GM12878 (cell line): ENCODE data around the gene ATP6V0C. TPM values are rescaled to one million over a fixed set of nuclear protein-coding genes. Genes with fewer than 3 reads are reported as not detected.
A peak's percentile ranks its signal among the peaks of the same experiment; 100 is the strongest.

Experiments
- ATAC-seq: fragments of 200-7000 bp; cut with Tn5 transposase; 3 replicates; pipeline ENCODE4 v1.9.1; 2020; ENCODE audit warnings: mild to moderate bottlenecking, moderate library complexity
- BruUV-seq: library from RNA; stranded (reverse); fragments of 400-500 nt; replicated peaks from 2 replicates; lab custom pipeline; 2021; lab: Mats Ljungman, UMichigan
- CTCF ChIA-PET: fragments of 300-600 bp; sonication (Branson Sonifier 250); formaldehyde crosslinking; extraction: SDS; loops from one replicate; lab custom pipeline; 2021; ENCODE audit warnings: inconsistent platforms; lab: Yijun Ruan, JAX
- POLR2A ChIA-PET: fragments of 350-600 bp; formaldehyde crosslinking; extraction: SDS; loops from one replicate; lab custom pipeline; 2021; ENCODE audit warnings: inconsistent platforms; lab: Charles Lee
- RAD21 ChIA-PET: fragments of 300-600 bp; sonication (Branson Sonifier 250); formaldehyde crosslinking; loops from one replicate; lab custom pipeline; 2023; ENCODE audit warnings: antibody characterized with exemption; ENCODE audit not compliant: unreplicated experiment; lab: Charles Lee
- SMC1A ChIA-PET: fragments of 300-600 bp; sonication (Branson Sonifier 250); formaldehyde crosslinking; loops from one replicate; lab custom pipeline; 2023; ENCODE audit not compliant: unreplicated experiment, uncharacterized antibody; lab: Charles Lee
- DNase-seq: peaks from one replicate; pipeline ENCODE4 v3.0.0-alpha.2; 2011; ENCODE audit warnings: low read depth, low spot score
- FAIRE-seq: peaks from 3 replicates; lab custom pipeline; 2011; peaks lifted over from hg19 to GRCh38; lab: Jason Lieb, UNC
- H2AFZ ChIP-seq: 2 replicates; pipeline ENCODE4 v1.6.0; 2011; ENCODE audit warnings: low read depth, low read length, control low read depth; ENCODE audit not compliant: control insufficient read depth
- H3K27ac ChIP-seq: 2 replicates; pipeline ENCODE4 v1.5.1; 2011; ENCODE audit warnings: control low read depth; ENCODE audit not compliant: control insufficient read depth, insufficient read depth
- H3K27me3 ChIP-seq, 2 experiments: replicated peaks in 1 of 2; 2 replicates each; pipeline versions ENCODE4 v1.6.0 to v1.6.1; 2011; ENCODE audit warnings: low read length in 1 of 2; ENCODE audit not compliant: control insufficient read depth in 2 of 2, insufficient read depth in 2 of 2
- H3K36me3 ChIP-seq, 2 experiments: 2 replicates each; pipeline ENCODE4 v1.5.1; 2011; ENCODE audit warnings: low read length in 1 of 2; ENCODE audit not compliant: control insufficient read depth in 2 of 2, insufficient read depth in 2 of 2
- H3K4me1 ChIP-seq: 2 replicates; pipeline ENCODE4 v1.6.1; 2011; ENCODE audit warnings: mild to moderate bottlenecking, low read length, moderate library complexity, mixed read lengths; ENCODE audit not compliant: control insufficient read depth, insufficient read depth
- H3K4me2 ChIP-seq: 2 replicates; pipeline ENCODE4 v1.6.0; 2011; ENCODE audit warnings: control low read depth; ENCODE audit not compliant: control insufficient read depth, insufficient read depth
- H3K4me3 ChIP-seq: fragments of 200-600 bp; sonication (generic); 2 replicates; pipeline ENCODE4 v1.5.1; 2016
- H3K79me2 ChIP-seq: 2 replicates; pipeline ENCODE4 v1.6.0; 2011; ENCODE audit warnings: low read length; ENCODE audit not compliant: control insufficient read depth, insufficient read depth
- H3K9ac ChIP-seq: 2 replicates; pipeline ENCODE4 v1.8.0; 2011; ENCODE audit warnings: low read length, control low read depth, mixed read lengths; ENCODE audit not compliant: control insufficient read depth, insufficient read depth
- H3K9me3 ChIP-seq: replicated peaks from 3 replicates; pipeline ENCODE4 v1.5.1; 2011; ENCODE audit warnings: mild to moderate bottlenecking, low read length; ENCODE audit not compliant: control insufficient read depth, insufficient read depth
- H4K20me1 ChIP-seq: 2 replicates; pipeline ENCODE4 v1.6.0; 2011; ENCODE audit not compliant: control insufficient read depth, insufficient read depth
- CREM ChIP-seq: IDR thresholded peaks from 2 replicates; pipeline ENCODE4 v1.6.1; 2014; ENCODE audit warnings: antibody characterized with exemption, low read depth
- DPF2 ChIP-seq: fragments of 450-650 bp; IDR thresholded peaks from 2 replicates; pipeline ENCODE4 v1.6.1; 2017; ENCODE audit warnings: mild to moderate bottlenecking
- EED ChIP-seq: sonication (generic); IDR thresholded peaks from 2 replicates; pipeline ENCODE4 v1.6.1; 2016; ENCODE audit warnings: antibody characterized with exemption, low read depth
- PAX5 ChIP-seq: IDR thresholded peaks from 2 replicates; pipeline ENCODE4 v1.6.1; 2011; ENCODE audit warnings: low read depth, low read length, borderline replicate concordance
- POLR2A ChIP-seq: IDR thresholded peaks from 2 replicates; pipeline ENCODE4 v1.6.1; 2011; ENCODE audit warnings: low read depth, mild to moderate bottlenecking, low read length
- RELA ChIP-seq: fragments of 450-650 bp; IDR thresholded peaks from 2 replicates; pipeline ENCODE4 v1.8.0; 2014; ENCODE audit warnings: borderline replicate concordance; ENCODE audit not compliant: partially characterized antibody
- STAT3 ChIP-seq: IDR thresholded peaks from 2 replicates; pipeline ENCODE4 v1.6.1; 2011; ENCODE audit warnings: low read depth, low read length, improper control_type of control experiment
- TCF3 ChIP-seq: IDR thresholded peaks from 2 replicates; pipeline ENCODE4 v1.6.1; 2012; ENCODE audit warnings: low read depth, mild to moderate bottlenecking, low read length, borderline replicate concordance; ENCODE audit not compliant: insufficient read depth
- YY1 ChIP-seq: IDR thresholded peaks from 2 replicates; pipeline ENCODE4 v1.6.1; 2011; ENCODE audit warnings: low read depth, mild to moderate bottlenecking, low read length
- ZNF207 ChIP-seq: fragments of 450-650 bp; IDR thresholded peaks from 2 replicates; pipeline ENCODE4 v1.6.1; 2014; ENCODE audit warnings: antibody characterized with exemption, mild to moderate bottlenecking, borderline replicate concordance
- WGBS: methylation state at CpG from one replicate; pipeline ENCODE4 v1.1.6; 2016; ENCODE audit warnings: low lambda C conversion rate; ENCODE audit not compliant: insufficient replicate concordance, insufficient coverage; ENCODE audit errors: missing lambda C conversion rate; 5-methylcytosine and 5-hydroxymethylcytosine counted together
- in situ Hi-C: fragments of 300-500 bp; cut with MboI; formaldehyde crosslinking; loops from 9 replicates; pipeline ENCODE4 v1.14.3; 2018; ENCODE audit warnings: mixed read lengths
- intact Hi-C: fragments of 100-400 bp; cut with micrococcal nuclease; formaldehyde crosslinking; loops from one replicate; pipeline ENCODE4 v1.14.2; 2022; ENCODE audit not compliant: unreplicated experiment
- polyA plus RNA-seq, 11 experiments: library from polyadenylated mRNA; depleted of rRNA in 4 of 11; unstranded in 6 of 11; stranded (reverse) in 5 of 11; fragments of >200 nt; fragmentation: Nextera tagmentation in 4 of 11; fragmentation: Illumina TruSeq in 1 of 11; extraction: Ambion mirVana in 4 of 11; extraction: Trizol in 1 of 11; gene quantifications; 1 replicate in 1 of 11; 2 replicates in 10 of 11; pipeline versions ENCODE4 v1.2.1 to v1.2.3, GENCODE V29; 2011 to 2016; ENCODE audit warnings: inconsistent platforms in 2 of 11, missing spikeins in 2 of 11, low read depth in 1 of 11
- total RNA-seq, 4 experiments: library from RNA; depleted of rRNA in 3 of 4; stranded (reverse); fragments of >200 nt in 3 of 4; fragmentation: Illumina TruSeq in 1 of 4; extraction: Trizol in 1 of 4; gene quantifications; 2 replicates each; pipeline versions ENCODE4 v1.2.1 to v1.2.3, GENCODE V29; 2013 to 2021
- TF ChIP-seq, protein P1 (sequence below), 3 experiments: IDR thresholded peaks in 2 of 3; conservative IDR thresholded peaks in 1 of 3; 2 replicates each; pipeline ENCODE4 v1.5.1; 2011; ENCODE audit warnings: low read depth in 3 of 3, low read length in 3 of 3, mild to moderate bottlenecking in 3 of 3, control low read depth in 2 of 3, moderate library complexity in 2 of 3, inconsistent platforms in 1 of 3, mixed read lengths in 1 of 3; ENCODE audit not compliant: control insufficient read depth in 2 of 3, insufficient read depth in 1 of 3; ENCODE audit errors: extremely low read depth in 1 of 3
- TF ChIP-seq, protein P2 (sequence below): IDR thresholded peaks from 2 replicates; pipeline ENCODE4 v1.6.1; 2011; ENCODE audit warnings: mild to moderate bottlenecking, low read depth, low read length, moderate library complexity; ENCODE audit not compliant: insufficient replicate concordance
- TF ChIP-seq, protein P3 (sequence below): IDR thresholded peaks from 2 replicates; pipeline ENCODE4 v1.6.1; 2012; ENCODE audit warnings: low read depth, low read length, improper control_type of control experiment
- TF ChIP-seq, protein P4 (sequence below): fragments of 450-650 bp; conservative IDR thresholded peaks from 2 replicates; pipeline ENCODE4 v1.6.1; 2017; ENCODE audit warnings: mild to moderate bottlenecking, moderate library complexity

The ATP6V0C gene
- total and polyA plus RNA-seq, 10 of the 15 experiments (the other 5 are each of a cell fraction or from before 2014, with no cell fraction given) = 2.4 to 135 (median 18.4) TPM

DNA sequence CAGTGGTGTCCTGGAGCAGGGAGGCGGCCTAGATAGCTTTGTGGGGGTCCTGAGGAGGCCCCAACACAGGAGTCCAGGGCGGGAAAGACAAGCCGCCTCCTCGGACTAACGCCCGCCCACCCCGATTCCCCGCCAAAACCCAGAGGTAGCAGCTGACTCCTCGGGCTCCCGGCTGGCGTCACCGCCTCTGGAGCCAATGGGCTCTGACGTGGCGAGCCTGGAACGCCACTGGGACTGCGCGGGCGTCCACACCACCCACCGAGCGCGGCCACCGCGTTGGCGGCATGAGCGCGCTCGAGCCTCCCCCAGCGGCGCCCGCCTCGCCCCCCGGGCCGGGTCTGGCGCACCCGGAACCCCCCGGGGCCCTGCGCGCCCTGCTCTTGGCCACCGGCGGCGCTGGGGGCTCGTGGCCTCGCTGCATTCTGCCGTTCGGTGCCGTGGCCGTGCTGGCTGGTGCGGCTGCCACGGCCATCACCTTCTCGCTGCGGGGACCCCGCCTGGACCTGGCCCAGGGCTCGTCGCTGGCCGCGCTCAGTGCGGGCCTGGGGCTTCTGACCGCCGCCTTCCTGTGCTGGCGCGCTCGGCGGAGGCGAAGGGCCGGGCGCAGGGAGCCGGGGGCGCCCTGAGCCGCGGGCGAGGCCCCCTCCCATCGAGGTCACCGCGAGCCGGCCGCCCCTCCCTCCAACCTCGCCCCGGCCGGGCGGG, 46.1 kb upstream of the ATP6V0C start (continued):
- TF ChIP-seq, protein P1, sequence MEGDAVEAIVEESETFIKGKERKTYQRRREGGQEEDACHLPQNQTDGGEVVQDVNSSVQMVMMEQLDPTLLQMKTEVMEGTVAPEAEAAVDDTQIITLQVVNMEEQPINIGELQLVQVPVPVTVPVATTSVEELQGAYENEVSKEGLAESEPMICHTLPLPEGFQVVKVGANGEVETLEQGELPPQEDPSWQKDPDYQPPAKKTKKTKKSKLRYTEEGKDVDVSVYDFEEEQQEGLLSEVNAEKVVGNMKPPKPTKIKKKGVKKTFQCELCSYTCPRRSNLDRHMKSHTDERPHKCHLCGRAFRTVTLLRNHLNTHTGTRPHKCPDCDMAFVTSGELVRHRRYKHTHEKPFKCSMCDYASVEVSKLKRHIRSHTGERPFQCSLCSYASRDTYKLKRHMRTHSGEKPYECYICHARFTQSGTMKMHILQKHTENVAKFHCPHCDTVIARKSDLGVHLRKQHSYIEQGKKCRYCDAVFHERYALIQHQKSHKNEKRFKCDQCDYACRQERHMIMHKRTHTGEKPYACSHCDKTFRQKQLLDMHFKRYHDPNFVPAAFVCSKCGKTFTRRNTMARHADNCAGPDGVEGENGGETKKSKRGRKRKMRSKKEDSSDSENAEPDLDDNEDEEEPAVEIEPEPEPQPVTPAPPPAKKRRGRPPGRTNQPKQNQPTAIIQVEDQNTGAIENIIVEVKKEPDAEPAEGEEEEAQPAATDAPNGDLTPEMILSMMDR (IDR thresholded peaks at IDR 0.05 in 2 of 3, conservative IDR thresholded peaks at IDR 0.05 in 1 of 3; ENCODE audit: control insufficient read depth in 2 of 3, extremely low read depth in 1 of 3, insufficient read depth in 1 of 3, low read depth in 3 of 3, low read length in 3 of 3) = peak in 1 of 3 experiments; percentile 13; a peak in 1 of 6 replicates

DNA sequence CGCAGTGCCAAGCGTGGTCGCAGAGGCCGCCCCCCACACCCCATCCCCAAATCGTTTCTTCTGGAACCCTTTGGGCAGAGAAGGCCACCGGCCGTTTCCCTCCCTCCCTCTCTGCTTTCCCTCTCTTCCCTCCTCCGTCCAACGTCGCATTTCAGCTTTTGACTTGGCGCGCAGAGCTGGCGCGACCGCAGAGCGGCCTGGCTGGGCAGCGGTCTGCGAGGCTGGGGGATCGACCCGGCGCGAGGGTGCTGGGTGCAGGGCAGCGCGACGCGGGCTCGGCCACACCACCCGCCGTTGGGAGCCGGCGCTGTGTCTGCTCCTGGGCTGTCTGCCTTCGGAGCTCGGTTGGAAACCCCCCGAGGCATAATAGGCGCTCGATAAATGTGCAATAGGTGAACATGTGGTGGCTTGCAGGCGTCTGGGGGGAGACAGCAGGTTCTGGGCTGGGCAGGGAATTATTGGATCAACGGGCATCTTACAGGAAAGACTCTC, 45.5 kb upstream of the ATP6V0C start:
- Histone ChIP-seq H3K27ac (peak overlapping the region; percentile 24; the same call in 1 of the 2 replicates), H3K27me3 (peaks cover 0 to 2% of the 10 kb centered on the region in 2 experiments; a peak in 1 of 4 replicates), H3K4me2 (peak overlapping the region; percentile 90)
- TF ChIP-seq TCF3 = 0 out of 2 replicates have a peak, but pooled peaks have one; percentile 9
- 0 out of 2 replicates have a peak, but pooled peaks have one; percentile 34 for TF ChIP-seq PAX5
- TF ChIP-seq POLR2A = peak; percentile 53; the same call in 1 of the 2 replicates
- no peak for TF ChIP-seq STAT3
- TF ChIP-seq, protein P2, sequence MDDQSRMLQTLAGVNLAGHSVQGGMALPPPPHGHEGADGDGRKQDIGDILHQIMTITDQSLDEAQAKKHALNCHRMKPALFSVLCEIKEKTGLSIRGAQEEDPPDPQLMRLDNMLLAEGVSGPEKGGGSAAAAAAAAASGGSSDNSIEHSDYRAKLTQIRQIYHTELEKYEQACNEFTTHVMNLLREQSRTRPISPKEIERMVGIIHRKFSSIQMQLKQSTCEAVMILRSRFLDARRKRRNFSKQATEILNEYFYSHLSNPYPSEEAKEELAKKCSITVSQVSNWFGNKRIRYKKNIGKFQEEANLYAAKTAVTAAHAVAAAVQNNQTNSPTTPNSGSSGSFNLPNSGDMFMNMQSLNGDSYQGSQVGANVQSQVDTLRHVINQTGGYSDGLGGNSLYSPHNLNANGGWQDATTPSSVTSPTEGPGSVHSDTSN = no peak
- 0 out of 2 replicates have a peak, but pooled peaks have one; percentile 26 for TF ChIP-seq ZNF207
- peak; percentile 40; the same call in 1 of the 2 replicates for TF ChIP-seq EED
- TF ChIP-seq DPF2 = 0 out of 2 replicates have a peak, but pooled peaks have one; percentile 5
- 0 out of 2 replicates have a peak, but pooled peaks have one; percentile 5 for TF ChIP-seq CREM
- TF ChIP-seq, protein P3, sequence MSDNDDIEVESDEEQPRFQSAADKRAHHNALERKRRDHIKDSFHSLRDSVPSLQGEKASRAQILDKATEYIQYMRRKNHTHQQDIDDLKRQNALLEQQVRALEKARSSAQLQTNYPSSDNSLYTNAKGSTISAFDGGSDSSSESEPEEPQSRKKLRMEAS = 0 out of 2 replicates have a peak, but pooled peaks have one; percentile 37
- peak; percentile 47 for TF ChIP-seq RELA
- TF ChIP-seq, protein P4, sequence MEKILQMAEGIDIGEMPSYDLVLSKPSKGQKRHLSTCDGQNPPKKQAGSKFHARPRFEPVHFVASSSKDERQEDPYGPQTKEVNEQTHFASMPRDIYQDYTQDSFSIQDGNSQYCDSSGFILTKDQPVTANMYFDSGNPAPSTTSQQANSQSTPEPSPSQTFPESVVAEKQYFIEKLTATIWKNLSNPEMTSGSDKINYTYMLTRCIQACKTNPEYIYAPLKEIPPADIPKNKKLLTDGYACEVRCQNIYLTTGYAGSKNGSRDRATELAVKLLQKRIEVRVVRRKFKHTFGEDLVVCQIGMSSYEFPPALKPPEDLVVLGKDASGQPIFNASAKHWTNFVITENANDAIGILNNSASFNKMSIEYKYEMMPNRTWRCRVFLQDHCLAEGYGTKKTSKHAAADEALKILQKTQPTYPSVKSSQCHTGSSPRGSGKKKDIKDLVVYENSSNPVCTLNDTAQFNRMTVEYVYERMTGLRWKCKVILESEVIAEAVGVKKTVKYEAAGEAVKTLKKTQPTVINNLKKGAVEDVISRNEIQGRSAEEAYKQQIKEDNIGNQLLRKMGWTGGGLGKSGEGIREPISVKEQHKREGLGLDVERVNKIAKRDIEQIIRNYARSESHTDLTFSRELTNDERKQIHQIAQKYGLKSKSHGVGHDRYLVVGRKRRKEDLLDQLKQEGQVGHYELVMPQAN = peak; percentile 39; the same call in 1 of the 2 replicates
- 0 out of 2 replicates have a peak, but pooled peaks have one; percentile 3 for TF ChIP-seq YY1

More for the DNA sequence above, 45.5 kb upstream of the ATP6V0C start:
- no peaks in the 10 kb centered on the region for H3K36me3 ChIP-seq
- H2AFZ ChIP-seq = peak overlapping the region; percentile 59
- no peak for FAIRE-seq
- H3K4me1 ChIP-seq = peaks cover 15% of the 10 kb centered on the region
- no peak for DNase-seq
- no TSS peak for BruUV-seq
- peak overlapping the region; percentile 72; the same call in 1 of the 2 replicates for H3K4me3 ChIP-seq
- ChIA-PET POLR2A (interaction anchor here (0.6 to 2.5 kb wide), 11 partner anchors 9 to 313 kb away, joined by 3 to 11 read pairs (median 5); partner anchors contain the start of genes ABCA3, ECI1, TEDC2 and TRAF7), RAD21 (interaction anchor here (0.5 to 3.5 kb wide), 8 partner anchors 9 to 84 kb away, joined by 3 to 17 read pairs (median 4); partner anchors contain the start of genes CCNF and TEDC2), CTCF (interaction anchor here (0.7 to 2.6 kb wide), 7 partner anchors 8 to 45 kb away, joined by 3 to 20 read pairs (median 4); partner anchors contain the start of genes CCNF and TEDC2), SMC1A (interaction anchor here (1.6 to 2.5 kb wide), 2 partner anchors 18 to 39 kb away, joined by 8 read pairs; partner anchors contain the start of gene CCNF)
- intact Hi-C loops (loop anchor here (5.0 kb wide), 1 partner anchor 39 kb away; no protein-coding TSS in a partner anchor), in situ Hi-C loops (no loop called here)
- ATAC-seq = peak; percentile 68
- no peaks in the 10 kb centered on the region for H4K20me1 ChIP-seq
- 1% methylated on average over 31 of the region's 38 CpGs for WGBS
- H3K9ac ChIP-seq = peak overlapping the region; percentile 24; the same call in 1 of the 2 replicates
- H3K79me2 ChIP-seq = no peaks in the 10 kb centered on the region
- H3K9me3 ChIP-seq = no peaks in the 10 kb centered on the region
